Neuron (in vitro differentiated cells): ENCODE data around the gene RTN4.
A peak's percentile ranks its signal among the peaks of the same experiment; 100 is the strongest.

Experiments
- H2AFZ ChIP-seq: one replicate; pipeline ENCODE4 v1.6.1; 2013; ENCODE audit warnings: low read depth, mild to moderate bottlenecking, inconsistent platforms, low read length, moderate library complexity
- H3K27me3 ChIP-seq: one replicate; pipeline ENCODE4 v1.6.1; 2013; ENCODE audit warnings: low read length; ENCODE audit not compliant: insufficient read depth
- H3K36me3 ChIP-seq: one replicate; pipeline ENCODE4 v1.6.1; 2013; ENCODE audit warnings: low read length; ENCODE audit not compliant: insufficient read depth
- H3K4me1 ChIP-seq: one replicate; pipeline ENCODE4 v1.6.1; 2013; ENCODE audit warnings: low read length; ENCODE audit not compliant: insufficient read depth
- H3K4me3 ChIP-seq: 2 replicates; pipeline ENCODE4 v1.5.1; 2013; ENCODE audit warnings: mild to moderate bottlenecking, low read length, moderate library complexity
- H3K9me3 ChIP-seq: one replicate; pipeline ENCODE4 v1.6.1; 2013; ENCODE audit warnings: low read length

Gene RTN4

GRCh38 chr2:55047677-55048299 lies 2.5 kb downstream of the RTN4 start:
- H3K36me3 ChIP-seq, result no peaks in the 10 kb centered on the region
- no peaks in the 10 kb centered on the region for H3K27me3 ChIP-seq
- H2AFZ ChIP-seq, result no peak overlapping the region
- H3K4me1 ChIP-seq, result peaks cover 44% of the 10 kb centered on the region
- H3K4me3 ChIP-seq, result peak overlapping the region; percentile 93
- H3K9me3 ChIP-seq, result no peaks in the 10 kb centered on the region

GRCh38 chr2:55045780-55046179 lies 4.5 kb downstream of the RTN4 start:
- H3K36me3 ChIP-seq, result no peaks in the 10 kb centered on the region
- H3K4me3 ChIP-seq, result peak overlapping the region; percentile 93
- no peaks in the 10 kb centered on the region for H3K27me3 ChIP-seq
- H3K9me3 ChIP-seq, result no peaks in the 10 kb centered on the region
- no peak overlapping the region for H2AFZ ChIP-seq
- peaks cover 31% of the 10 kb centered on the region for H3K4me1 ChIP-seq

GRCh38 chr2:55043841-55044240 lies 6.4 kb downstream of the RTN4 start:
- Histone ChIP-seq H3K4me1 (peaks cover 31% of the 10 kb centered on the region), H3K9me3 (peaks cover 2% of the 10 kb centered on the region)

GRCh38 chr2:55038428-55038827 lies 11.8 kb downstream of the RTN4 start:
- H3K4me1 ChIP-seq, result peaks cover 3% of the 10 kb centered on the region
- no peak overlapping the region for H2AFZ ChIP-seq
- H3K27me3 ChIP-seq, result no peaks in the 10 kb centered on the region
- peaks cover 5% of the 10 kb centered on the region for H3K36me3 ChIP-seq
- no peak overlapping the region for H3K4me3 ChIP-seq
- H3K9me3 ChIP-seq, result peaks cover 6% of the 10 kb centered on the region

More at GRCh38 chr2:55043841-55044240, 6.4 kb downstream of the RTN4 start:
- Histone ChIP-seq H3K4me3 (no peak overlapping the region), H3K27me3 (no peaks in the 10 kb centered on the region), H3K36me3 (peaks cover 1% of the 10 kb centered on the region), H2AFZ (no peak overlapping the region)

- H3K27me3 ChIP-seq, result no peaks in the 10 kb centered on the region
- no peak overlapping the region for H3K4me3 ChIP-seq
- no peaks in the 10 kb centered on the region for H3K4me1 ChIP-seq
- no peak overlapping the region for H2AFZ ChIP-seq
- H3K9me3 ChIP-seq, result peaks cover 11% of the 10 kb centered on the region
- peaks cover 7% of the 10 kb centered on the region for H3K36me3 ChIP-seq
Measured at GRCh38 chr2:55035716-55036115, 14.5 kb downstream of the RTN4 start.

GRCh38 chr2:55033921-55034320 lies 16.3 kb downstream of the RTN4 start:
- Histone ChIP-seq H3K4me1 (no peaks in the 10 kb centered on the region), H3K9me3 (peaks cover 10% of the 10 kb centered on the region), H2AFZ (no peak overlapping the region)

GRCh38 chr2:55033076-55033742 lies 17.0 kb downstream of the RTN4 start:
- no peaks in the 10 kb centered on the region for H3K27me3 ChIP-seq
- H3K36me3 ChIP-seq, result peaks cover 10% of the 10 kb centered on the region
- H3K4me1 ChIP-seq, result peaks cover 1% of the 10 kb centered on the region
- no peak overlapping the region for H2AFZ ChIP-seq
- H3K4me3 ChIP-seq, result no peak overlapping the region
- peaks cover 8% of the 10 kb centered on the region for H3K9me3 ChIP-seq

More at GRCh38 chr2:55033921-55034320, 16.3 kb downstream of the RTN4 start:
- Histone ChIP-seq H3K4me3 (no peak overlapping the region), H3K36me3 (peaks cover 11% of the 10 kb centered on the region), H3K27me3 (no peaks in the 10 kb centered on the region)

- Histone ChIP-seq H3K4me3 (no peak overlapping the region), H3K36me3 (peaks cover 26% of the 10 kb centered on the region), H3K27me3 (no peaks in the 10 kb centered on the region), H2AFZ (no peak overlapping the region), H3K4me1 (peaks cover 5% of the 10 kb centered on the region), H3K9me3 (peaks cover 8% of the 10 kb centered on the region)
Measured at GRCh38 chr2:55031505-55031904, 18.7 kb downstream of the RTN4 start.

- no peak overlapping the region for H3K4me3 ChIP-seq
- H3K4me1 ChIP-seq, result peaks cover 5% of the 10 kb centered on the region
- no peak overlapping the region for H2AFZ ChIP-seq
- peaks cover 33% of the 10 kb centered on the region for H3K36me3 ChIP-seq
- H3K9me3 ChIP-seq, result peaks cover 5% of the 10 kb centered on the region
- no peaks in the 10 kb centered on the region for H3K27me3 ChIP-seq
Measured at GRCh38 chr2:55030766-55031165, 19.5 kb downstream of the RTN4 start.

- Histone ChIP-seq H3K4me3 (no peak overlapping the region), H2AFZ (no peak overlapping the region), H3K4me1 (peaks cover 5% of the 10 kb centered on the region), H3K9me3 (peaks cover 5% of the 10 kb centered on the region), H3K27me3 (no peaks in the 10 kb centered on the region), H3K36me3 (peaks cover 48% of the 10 kb centered on the region)
Measured at GRCh38 chr2:55029098-55029497, 21.2 kb downstream of the RTN4 start.

- peaks cover 5% of the 10 kb centered on the region for H3K4me1 ChIP-seq
- H3K36me3 ChIP-seq, result peaks cover 59% of the 10 kb centered on the region
- H3K4me3 ChIP-seq, result no peak overlapping the region
Measured at GRCh38 chr2:55027226-55027625, 23.0 kb downstream of the RTN4 start.

GRCh38 chr2:55026202-55026601 lies 24.0 kb downstream of the RTN4 start:
- Histone ChIP-seq H3K4me1 (peaks cover 5% of the 10 kb centered on the region), H3K27me3 (no peaks in the 10 kb centered on the region), H3K4me3 (no peak overlapping the region), H3K36me3 (peaks cover 69% of the 10 kb centered on the region), H2AFZ (no peak overlapping the region), H3K9me3 (no peaks in the 10 kb centered on the region)

More at GRCh38 chr2:55027226-55027625, 23.0 kb downstream of the RTN4 start:
- Histone ChIP-seq H3K9me3 (no peaks in the 10 kb centered on the region), H2AFZ (no peak overlapping the region), H3K27me3 (no peaks in the 10 kb centered on the region)

GRCh38 chr2:55025627-55026026 lies 24.6 kb downstream of the RTN4 start:
- H3K36me3 ChIP-seq, result peaks cover 75% of the 10 kb centered on the region
- H3K4me1 ChIP-seq, result peaks cover 5% of the 10 kb centered on the region
- H3K4me3 ChIP-seq, result no peak overlapping the region

More at GRCh38 chr2:55025627-55026026, 24.6 kb downstream of the RTN4 start:
- peaks cover 2% of the 10 kb centered on the region for H3K9me3 ChIP-seq
- no peaks in the 10 kb centered on the region for H3K27me3 ChIP-seq
- H2AFZ ChIP-seq, result no peak overlapping the region
